Esophagus muscularis mucosa (tissue), 4 donors: ENCODE measurements around the gene METTL9.

Experiments used
- CTCF ChIP-seq, 3 experiments: fragments of 200-600 bp in 2 of 3; fragments of 450-650 bp in 1 of 3; sonication (generic) in 2 of 3; IDR thresholded peaks; one replicate each; pipeline ENCODE4 v1.5.1; 2017 to 2019; ENCODE audit warnings: antibody characterized with exemption in 3 of 3, mild to moderate bottlenecking in 2 of 3, moderate library complexity in 1 of 3
- EP300 ChIP-seq: sonication (generic); formaldehyde crosslinking; IDR thresholded peaks from one replicate; pipeline ENCODE4 v1.6.1; 2017; ENCODE audit warnings: antibody characterized with exemption
- POLR2A ChIP-seq: fragments of 450-650 bp; IDR thresholded peaks from one replicate; pipeline ENCODE4 v1.6.1; 2017; ENCODE audit warnings: antibody characterized with exemption, moderate library complexity, mild to moderate bottlenecking, low read depth
- POLR2AphosphoS5 ChIP-seq, 2 donors: sonication (generic); formaldehyde crosslinking; IDR thresholded peaks; one replicate each; pipeline ENCODE4 v1.6.1; 2017; ENCODE audit warnings: antibody characterized with exemption in 2 of 2

- TF ChIP-seq POLR2AphosphoS5 (IDR thresholded peaks at IDR 0.05), result no peak
- no peak for TF ChIP-seq CTCF (IDR thresholded peaks at IDR 0.05)
- no peak for TF ChIP-seq POLR2A
- TF ChIP-seq EP300, result no peak
Observed at GRCh38 chr16:21659124-21659523, 59.7 kb downstream of the METTL9 start.
